8988T (cell line): ENCODE data around the gene NEK7.
"Not testable (repeated sequence)": the region's sequence is repeated elsewhere in the genome, so short reads cannot be mapped to it uniquely, and the experiment has no call there.

Experiments
- DNase-seq: peaks from one replicate; pipeline ENCODE4 v3.0.0; 2011

NEK7 gene

DNA sequence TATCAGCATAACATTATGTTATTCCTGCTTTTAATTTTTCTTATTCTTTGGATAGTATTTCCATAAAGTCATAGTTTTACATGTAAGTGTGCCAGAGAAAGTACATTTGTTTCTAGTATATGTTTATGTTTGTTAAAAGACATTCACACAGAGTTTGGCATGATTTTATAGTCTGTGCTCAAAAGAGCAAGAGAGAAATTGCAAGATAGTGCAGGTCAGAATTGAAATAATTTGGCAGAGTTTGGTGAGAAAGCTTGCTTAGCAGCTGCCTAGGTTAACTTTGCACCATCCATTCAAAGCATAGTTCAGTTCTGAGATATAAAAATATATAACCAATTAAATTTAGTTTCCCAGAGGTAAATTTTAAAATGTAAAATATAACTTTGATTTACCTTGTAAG is 17.0 kb downstream of the NEK7 start:
- no peak for DNase-seq

GRCh38 chr1:198174297-198174696 is 17.5 kb downstream of the NEK7 start:
- no peak for DNase-seq

DNA sequence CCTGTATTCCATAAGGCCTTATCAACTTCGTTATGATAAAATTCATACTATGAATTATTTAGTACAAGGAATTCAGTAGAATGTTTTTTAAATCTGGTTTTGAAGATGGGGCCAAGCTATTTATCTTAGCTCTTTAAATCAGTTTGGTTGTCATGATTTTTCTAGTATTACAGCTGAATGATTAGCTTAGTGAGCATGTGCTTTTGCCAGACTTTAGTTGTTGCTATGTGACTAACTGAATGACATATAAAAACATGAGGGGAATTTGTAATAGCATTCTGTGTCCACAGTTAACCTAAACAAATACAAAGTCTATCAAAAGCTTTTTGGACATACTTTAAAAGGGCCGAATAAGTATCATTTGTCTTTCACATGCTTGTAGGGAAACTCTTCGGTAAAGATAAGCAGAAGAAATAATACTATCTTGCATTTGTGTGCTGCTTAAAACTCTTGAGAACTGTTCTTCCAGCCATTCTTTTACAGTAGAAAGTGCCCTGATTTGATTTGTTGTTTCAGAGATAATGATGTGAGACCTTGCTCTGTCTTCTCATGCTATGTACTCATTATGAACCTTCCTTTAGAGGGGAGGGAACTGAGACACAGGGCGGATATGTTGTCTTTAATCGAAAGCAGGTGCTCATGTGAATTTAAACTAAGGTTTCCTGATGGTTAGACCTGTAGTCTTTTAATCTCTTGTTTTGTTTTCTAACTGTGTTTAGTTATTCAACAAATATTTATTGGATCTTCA is 18.8 kb downstream of the NEK7 start:
- DNase-seq, result no peak

DNA sequence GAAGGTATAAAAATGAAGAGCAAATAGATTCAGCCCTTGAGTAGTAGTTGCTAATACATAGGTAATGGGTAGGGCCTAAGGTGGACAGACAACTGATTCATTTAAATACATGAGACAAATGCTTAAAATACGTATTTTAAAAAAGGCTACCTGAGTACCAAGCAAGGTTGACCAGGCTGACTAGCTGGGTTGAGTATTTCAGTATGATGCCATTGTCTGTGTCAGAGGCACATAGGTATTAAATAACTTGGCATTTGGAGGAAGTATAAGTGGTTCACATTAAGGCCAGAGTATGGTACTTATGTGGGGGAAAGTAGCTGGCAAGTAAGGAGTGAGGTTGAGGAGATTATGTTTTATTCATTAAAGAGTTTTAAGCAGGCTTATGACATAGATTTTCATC is 19.4 kb downstream of the NEK7 start:
- no peak for DNase-seq

DNA sequence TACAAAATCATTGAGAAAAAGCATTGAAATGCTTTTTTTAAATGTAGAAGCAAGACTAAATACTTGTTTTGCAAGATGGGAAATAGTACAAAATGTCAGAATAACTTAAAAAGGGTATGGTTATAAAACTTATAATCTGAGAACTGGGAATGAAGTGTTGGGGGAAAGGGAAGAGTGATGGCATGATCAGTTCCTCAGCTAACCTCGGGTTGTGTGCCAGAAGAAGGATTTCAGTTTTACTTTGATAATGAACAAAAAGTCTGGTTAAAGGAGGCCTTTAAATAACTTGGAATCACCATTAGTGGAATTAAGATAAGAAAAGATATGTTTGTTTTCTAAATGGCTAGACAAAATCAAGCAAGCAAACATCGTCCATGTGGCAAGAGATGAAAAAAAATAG is 20.7 kb downstream of the NEK7 start:
- no peak for DNase-seq

DNA sequence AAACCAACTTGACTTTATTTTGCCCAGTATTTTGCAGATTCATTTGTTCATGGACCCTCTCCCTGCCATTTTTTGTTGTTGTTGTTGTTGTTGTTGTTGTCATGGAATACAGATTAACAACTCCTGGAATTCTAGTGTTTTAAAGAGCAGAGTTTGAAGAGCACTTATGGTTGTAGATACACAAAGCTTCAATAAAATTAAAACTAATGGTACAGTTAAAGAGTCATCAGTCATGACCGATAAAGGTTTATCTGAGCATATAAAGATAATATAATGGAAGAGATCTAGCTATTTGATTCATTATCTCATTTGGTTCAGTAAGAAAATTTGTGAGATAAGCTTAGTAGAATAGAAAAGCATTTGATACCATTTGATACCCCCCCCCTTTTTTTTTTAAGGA is 21.8 kb downstream of the NEK7 start:
- DNase-seq, result no peak

GRCh38 chr1:198179556-198179981 is 22.8 kb downstream of the NEK7 start:
- no peak for DNase-seq

DNA sequence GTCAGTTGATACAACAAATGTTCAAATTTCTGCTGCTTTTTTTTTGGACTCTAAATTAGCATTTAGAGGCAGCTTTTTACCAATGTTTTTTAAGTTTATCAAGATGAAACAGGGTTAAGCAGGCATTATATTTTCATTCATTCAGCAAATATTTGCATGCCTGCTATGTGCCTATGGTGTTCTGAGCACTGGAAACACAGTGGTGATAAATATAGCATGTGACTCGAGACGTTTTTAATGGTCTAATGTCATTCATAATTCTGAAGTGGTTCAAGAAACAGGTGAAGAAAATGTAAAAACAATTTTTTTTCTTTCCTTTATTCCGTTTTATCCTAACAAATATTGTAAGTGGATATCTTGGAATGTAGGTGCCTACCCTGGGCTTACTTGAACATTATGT is 26.8 kb downstream of the NEK7 start:
- DNase-seq, result no peak

DNA sequence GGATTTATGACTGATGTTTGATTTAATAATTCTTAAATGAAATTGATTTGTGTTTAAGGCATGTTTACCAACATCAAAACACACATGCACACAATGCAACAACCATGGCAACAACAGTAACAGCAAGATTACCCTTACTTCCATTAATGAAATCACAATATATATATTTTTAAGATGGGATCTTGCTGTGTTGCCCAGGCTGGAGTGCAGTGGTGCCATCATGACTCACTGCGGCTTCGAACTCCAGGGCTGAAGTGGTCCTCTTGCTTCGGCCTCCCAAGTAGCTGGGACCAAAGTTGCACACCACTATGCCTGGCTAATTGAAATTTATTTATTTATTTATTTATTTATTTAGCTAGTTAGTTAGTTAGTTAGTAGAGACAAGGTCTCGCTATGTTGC is 27.7 kb downstream of the NEK7 start:
- DNase-seq, result no peak

DNA sequence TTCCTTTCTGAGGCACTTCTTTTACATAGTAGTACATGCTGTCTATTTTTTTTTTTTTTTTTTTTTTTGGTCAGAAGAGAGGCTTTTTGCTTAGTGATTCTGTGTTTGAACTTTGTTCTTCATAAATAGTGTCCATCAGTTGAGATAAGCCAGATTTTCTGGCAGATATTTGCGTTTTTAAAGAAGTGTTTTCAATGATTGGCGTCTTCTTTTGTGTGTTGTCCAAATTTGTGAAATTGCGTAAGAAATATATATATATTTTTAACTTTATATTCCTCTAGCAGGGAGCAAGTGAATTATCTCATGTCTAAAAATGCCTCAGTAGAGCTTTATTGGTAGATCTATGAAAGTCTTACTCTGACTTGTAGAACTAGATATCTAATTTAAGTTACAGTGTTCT is 28.3 kb downstream of the NEK7 start:
- DNase-seq, result no peak

DNA sequence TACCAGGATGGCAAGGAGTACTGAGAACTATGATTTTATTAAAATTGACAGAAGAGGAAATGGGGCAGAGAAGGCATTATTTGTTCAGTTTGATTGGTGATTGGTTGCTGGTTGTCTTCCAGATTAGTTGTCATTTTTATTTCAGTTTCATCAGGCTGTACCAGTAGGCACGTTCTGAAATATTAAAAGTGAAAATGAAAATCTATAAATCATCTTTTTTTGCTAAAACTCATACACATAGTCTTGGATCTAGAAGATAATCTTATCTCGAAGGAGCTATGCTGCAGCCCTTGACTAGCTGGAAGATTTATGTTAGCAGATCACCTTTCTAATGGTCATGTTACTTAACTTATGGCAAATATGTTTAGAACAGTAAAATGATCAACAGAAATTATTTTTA is 29.0 kb downstream of the NEK7 start:
- DNase-seq, result no peak

DNA sequence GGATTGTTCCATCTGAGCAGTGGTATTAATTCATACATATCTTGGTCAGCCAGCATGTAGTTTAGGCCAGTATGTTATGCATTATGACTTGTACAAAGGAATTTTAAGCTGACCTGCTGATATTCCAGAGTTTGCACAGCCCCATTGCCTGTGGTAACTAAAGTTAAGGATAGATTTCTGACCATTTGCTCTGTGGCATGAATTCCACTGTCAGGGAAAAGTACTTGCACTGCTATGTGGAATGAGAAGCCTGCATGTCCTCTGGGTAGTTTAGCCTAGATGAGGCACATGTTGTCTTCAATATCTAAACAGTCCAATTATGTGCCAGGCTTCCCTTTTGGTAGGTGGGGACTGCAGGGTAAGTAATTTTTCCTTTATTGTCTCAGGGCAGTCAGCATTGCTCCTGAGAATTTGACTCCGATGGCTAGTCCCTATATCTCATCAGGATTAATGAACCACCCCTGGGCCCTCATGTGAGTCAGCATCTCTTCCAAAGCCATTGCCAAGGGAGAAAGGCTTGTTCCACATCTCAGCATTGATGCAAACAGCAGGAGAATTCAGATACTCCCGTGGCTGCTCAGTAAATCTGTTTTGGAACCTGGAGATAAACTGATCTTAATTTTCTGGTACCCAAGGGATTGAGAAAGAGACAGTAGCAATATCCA is 30.2 kb downstream of the NEK7 start:
- DNase-seq, result no peak

DNA sequence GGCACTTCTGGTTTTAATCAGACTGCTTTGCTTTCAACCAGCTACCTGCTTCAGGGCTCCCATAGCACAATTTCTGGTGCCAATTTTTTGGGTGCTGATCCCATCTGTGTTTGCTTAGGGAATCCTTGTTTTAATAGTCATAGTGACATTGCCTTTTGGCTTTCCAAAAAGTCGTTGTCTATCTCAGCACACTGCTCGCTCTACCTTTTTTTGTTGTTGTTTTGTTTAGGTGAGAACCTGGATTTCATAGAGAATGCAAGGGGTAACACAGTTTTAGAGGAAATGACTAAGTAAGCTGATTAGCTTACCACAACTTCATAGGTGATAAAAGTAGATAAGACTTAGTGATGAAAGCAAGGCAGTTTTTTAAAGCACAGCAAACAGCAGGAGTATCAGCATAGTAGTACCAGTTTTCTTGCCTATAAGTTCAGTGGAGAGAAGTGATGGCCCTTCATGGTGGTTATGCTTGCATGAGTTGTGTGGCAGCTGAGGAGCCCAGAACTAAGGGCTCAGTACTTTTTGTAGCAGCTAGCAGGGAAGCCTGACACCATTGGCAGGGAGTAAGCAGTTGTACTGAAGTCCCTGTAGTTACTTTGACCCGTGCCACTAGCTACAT is 31.3 kb downstream of the NEK7 start:
- no peak for DNase-seq

DNA sequence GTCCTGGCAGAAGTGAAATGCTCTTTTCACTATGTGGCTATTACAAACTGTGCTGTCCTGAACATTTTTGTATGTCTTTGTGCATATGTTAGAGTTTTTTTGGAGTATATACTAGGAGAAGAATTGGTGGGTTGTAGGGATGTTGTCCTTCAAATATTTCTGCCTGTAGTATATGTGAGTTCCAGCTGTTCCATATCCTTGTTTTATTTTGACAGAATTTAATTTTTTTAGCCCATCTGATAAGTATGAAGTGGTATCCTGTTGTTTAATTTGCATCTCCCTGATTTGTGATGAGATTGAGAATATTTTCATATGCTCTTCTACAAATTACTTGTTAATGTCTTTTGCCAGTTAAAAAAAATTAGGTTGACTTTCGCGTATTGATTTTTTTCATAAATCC is 34.3 kb downstream of the NEK7 start:
- no peak for DNase-seq

GRCh38 chr1:198193871-198194270 is 37.1 kb downstream of the NEK7 start:
- not testable (repeated sequence) for DNase-seq

- DNase-seq, result no peak
Observed at GRCh38 chr1:198196630-198197029, 39.8 kb downstream of the NEK7 start.

DNA sequence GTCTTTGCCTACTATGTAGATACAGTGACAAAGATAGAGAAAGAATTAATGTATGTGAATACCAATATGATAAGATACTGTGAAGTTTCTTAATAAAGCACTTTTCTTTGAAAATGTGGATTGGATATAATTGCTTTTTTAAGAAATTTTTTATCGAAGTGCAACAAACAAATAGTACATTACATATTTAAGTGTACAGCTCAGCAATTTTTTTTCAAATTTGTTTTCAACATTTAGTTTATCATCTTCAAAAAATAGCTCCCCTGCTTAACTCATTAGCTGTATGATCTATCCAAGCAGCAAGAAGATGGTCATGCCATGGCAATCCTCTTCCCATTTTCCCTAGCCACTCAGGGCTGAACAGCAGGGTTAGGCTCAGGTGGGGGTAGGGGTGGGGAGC is 40.5 kb downstream of the NEK7 start:
- DNase-seq, result no peak

DNA sequence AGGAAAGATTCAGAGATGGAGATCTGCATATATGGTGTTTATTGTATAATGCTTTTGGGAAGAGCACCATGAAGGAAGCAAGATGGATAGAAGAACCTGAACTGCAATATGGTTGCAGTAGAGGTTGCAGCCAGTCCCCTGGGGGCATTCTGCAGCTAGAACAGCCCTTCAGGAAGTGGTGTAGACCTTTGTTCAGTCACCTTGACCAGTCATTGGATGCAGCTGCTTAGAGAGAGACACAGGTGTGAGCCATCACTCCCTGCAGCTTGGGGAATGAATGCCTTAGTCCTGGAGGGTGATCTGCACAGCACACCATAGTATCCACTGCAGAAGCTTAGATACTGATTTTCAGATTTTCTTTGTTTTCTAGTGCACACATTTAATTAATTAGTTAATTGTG is 42.3 kb downstream of the NEK7 start:
- no peak for DNase-seq

DNA sequence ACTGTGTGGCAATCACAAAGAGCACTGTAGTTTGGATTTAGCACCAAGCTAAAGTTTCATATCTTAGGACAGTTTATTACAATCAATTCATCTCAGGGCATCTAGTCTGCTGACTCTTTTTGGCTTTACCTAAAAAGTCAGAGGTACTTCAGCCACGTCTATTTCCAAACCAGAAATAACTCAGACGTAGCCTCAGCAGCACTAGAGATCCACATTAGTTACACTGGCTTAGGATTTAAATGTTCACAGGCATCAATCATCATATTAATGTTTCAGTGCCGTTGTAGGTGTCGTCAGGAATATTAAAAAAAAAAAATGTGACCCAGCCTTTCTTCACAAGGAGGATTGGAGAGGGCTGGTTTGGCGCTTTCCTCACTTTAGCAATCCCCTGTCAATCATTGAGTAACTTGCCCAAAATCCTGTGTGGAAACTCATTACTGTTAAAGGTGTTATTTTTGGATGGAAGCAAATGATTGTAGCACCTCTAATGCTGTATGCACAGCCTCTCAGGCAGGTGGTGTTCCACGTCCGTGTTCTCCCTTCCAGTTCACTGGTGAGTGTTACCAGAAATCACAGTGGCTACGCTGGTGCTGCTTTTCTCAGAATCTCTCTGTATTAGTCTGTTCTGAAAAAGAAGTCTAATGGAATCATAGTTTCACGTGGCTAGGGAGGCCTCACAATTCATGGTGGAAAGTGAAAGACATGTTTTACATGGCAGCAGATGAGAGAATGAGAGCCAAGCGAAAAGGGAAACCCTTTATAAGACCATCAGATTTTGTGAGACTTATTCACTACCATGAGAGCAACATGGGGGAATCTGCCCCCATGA is 45.4 kb downstream of the NEK7 start:
- no peak for DNase-seq

GRCh38 chr1:198203434-198203833 is 46.6 kb downstream of the NEK7 start:
- no peak for DNase-seq

DNA sequence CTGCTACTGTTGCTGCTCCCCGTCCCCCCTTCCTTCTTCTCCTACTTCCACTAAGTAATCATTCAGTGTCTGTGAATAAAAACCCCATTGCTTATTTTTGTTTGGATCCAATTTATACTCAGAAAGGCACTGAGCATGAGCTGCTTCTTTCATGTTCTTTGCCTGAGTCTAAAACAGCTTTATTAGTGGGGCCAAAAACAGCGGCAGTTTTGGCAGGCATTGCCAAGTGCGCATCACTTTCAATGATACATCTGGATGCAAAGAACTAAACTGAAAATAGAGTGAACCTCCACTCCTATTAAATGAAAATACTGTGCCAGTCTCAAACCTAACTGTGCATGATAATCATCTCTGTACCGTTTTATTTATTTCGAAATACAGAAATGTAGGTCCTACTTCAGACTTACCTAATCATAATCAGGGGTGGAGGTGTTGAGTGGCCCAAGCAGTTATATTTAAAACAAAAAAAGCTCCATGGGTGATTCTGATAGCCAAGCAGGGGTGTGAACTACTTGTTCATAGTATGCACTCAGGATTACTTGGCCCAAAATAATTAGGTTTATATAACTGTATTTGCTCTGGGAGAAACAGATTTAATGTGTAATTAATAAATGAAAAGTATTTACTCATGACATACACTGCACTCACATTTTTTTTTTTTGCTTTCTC is 48.4 kb downstream of the NEK7 start:
- DNase-seq, result no peak

DNA sequence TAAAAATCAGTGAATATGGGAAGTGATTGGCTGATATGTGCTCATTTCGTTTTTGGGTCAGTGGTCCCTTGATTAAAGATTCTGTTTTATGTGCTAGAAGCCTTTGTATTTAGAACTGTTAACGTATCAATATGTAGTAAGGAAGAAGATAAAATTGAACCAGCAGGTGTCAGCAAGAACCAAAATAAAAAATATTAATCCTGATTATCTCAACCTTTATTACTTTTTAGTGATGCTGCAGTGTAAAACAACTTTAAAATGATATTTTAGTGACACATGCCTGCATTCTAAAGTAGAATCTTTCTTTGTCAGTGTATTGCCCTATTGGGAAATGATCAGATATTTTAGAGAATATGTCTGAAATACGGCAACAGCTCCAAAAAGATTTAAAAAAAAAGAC is 49.5 kb downstream of the NEK7 start:
- DNase-seq, result no peak

DNA sequence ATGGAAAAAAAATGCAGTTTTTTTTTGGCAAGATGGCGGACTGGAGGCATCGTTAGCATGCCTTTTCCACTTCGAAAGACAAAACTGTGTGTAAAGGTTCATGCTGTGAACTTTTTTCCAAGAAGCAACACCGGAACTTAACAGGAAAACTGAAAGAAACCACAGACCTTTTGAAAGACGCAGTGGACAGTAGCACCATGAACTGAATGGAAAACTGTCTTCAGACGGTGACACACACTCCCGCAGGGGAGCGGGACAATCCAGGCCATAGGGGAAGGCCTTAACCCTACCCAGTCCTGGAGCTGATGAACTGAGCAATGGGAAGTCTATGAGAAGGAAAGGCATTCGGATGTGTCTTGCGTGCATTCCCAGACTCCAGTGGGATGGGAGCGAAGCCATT is 54.9 kb downstream of the NEK7 start:
- DNase-seq, result no peak
